ENCODE data around the gene POLR2B.
"Not testable (repeated sequence)": the region's sequence is repeated elsewhere in the genome, so short reads cannot be mapped to it uniquely, and the experiment has no call there.

POLR2B gene

GRCh38 chr4:57053508-57053907 lies 74.8 kb downstream of the POLR2B start:
- DNase-seq (ENCODE audit: low spot score), result no peak

- DNase-seq (ENCODE audit: low spot score), result no peak
Observed at GRCh38 chr4:57055886-57056285, 77.2 kb downstream of the POLR2B start.

GRCh38 chr4:57059890-57060716 lies 81.4 kb downstream of the POLR2B start:
- no peak for DNase-seq (ENCODE audit: low spot score)

- DNase-seq (ENCODE audit: low spot score), result not testable (repeated sequence)
Observed at GRCh38 chr4:57060717-57061067, 82.0 kb downstream of the POLR2B start.

GRCh38 chr4:57061395-57061794 lies 82.7 kb downstream of the POLR2B start:
- DNase-seq (ENCODE audit: low spot score), result no peak

- DNase-seq (ENCODE audit: low spot score), result no peak
Observed at GRCh38 chr4:57063518-57063917, 84.8 kb downstream of the POLR2B start.

GRCh38 chr4:57064120-57064519 lies 85.4 kb downstream of the POLR2B start:
- DNase-seq (ENCODE audit: low spot score), result no peak

GRCh38 chr4:57064811-57065711 lies 86.4 kb downstream of the POLR2B start:
- no peak for DNase-seq (ENCODE audit: low spot score)

- DNase-seq (ENCODE audit: low spot score), result no peak
Observed at GRCh38 chr4:57065730-57066482, 87.2 kb downstream of the POLR2B start.

GRCh38 chr4:57068237-57068981 lies 89.7 kb downstream of the POLR2B start:
- DNase-seq (ENCODE audit: low spot score), result no peak

GRCh38 chr4:57070461-57070860 lies 91.8 kb downstream of the POLR2B start:
- no peak for DNase-seq (ENCODE audit: low spot score)

- no peak for DNase-seq (ENCODE audit: low spot score)
Observed at GRCh38 chr4:57071326-57071725, 92.6 kb downstream of the POLR2B start.

GRCh38 chr4:57073559-57073958 lies 94.9 kb downstream of the POLR2B start:
- DNase-seq (ENCODE audit: low spot score), result no peak

- no peak for DNase-seq (ENCODE audit: low spot score)
Observed at GRCh38 chr4:57074744-57075143, 96.0 kb downstream of the POLR2B start.

GRCh38 chr4:57075367-57075766 lies 96.7 kb downstream of the POLR2B start:
- no peak for DNase-seq (ENCODE audit: low spot score)

- DNase-seq (ENCODE audit: low spot score), result no peak
Observed at GRCh38 chr4:57076646-57077045, 98.0 kb downstream of the POLR2B start.

- no peak for DNase-seq (ENCODE audit: low spot score)
Observed at GRCh38 chr4:57077550-57078343, 99.1 kb downstream of the POLR2B start.

- DNase-seq (ENCODE audit: low spot score), result peak; percentile 14
Observed at GRCh38 chr4:57078685-57079521, 100.2 kb downstream of the POLR2B start.
